UCSD-AML1 (cell line): ENCODE measurements around the gene TANGO2.

Experiments used
- DNase-seq: peaks from one replicate; lab custom pipeline; 2025; ENCODE audit not compliant: unreplicated experiment; lab: John Stamatoyannopoulos, UW

Gene TANGO2

GRCh38 chr22:20011123-20011992, 9.6 kb upstream of the TANGO2 start:
- DNase-seq = no peak

DNA sequence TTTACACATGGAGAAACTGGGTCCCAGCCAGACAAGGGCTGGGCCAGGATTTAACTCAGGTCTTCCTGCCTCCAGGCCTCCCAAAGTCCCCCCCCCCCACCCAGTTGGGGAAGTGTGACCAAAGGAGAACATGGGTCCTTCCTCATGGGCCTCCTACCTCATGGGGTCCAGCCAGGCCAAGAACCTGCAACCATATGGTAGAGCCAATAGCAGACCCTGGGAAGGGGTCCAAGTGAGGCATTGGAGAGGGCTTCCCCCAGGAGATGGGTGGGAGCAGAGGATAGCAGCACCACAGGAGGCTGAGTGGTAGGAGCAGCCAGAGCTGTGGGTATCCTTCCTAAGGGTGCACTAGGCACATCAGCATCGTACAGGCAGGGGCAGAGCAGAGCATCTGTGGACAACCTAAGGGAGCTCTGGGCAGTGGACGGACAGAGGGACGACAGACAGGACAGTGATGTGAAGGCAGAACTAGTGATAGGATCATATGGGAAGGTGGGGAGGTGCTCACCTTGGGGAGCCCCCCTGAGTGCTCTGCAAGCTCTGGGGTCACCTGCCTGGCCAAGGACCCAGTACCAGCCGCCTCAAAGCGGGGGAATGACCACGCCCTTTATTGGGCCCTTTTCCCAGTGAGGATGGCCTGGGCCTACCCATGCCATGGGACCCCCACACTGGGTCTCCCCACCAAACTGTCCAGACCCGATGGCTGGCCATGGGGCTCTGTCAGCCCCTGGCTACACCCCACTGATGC, 8.7 kb upstream of the TANGO2 start:
- no peak for DNase-seq

GRCh38 chr22:20012741-20013331, 8.1 kb upstream of the TANGO2 start:
- DNase-seq = no peak

DNA sequence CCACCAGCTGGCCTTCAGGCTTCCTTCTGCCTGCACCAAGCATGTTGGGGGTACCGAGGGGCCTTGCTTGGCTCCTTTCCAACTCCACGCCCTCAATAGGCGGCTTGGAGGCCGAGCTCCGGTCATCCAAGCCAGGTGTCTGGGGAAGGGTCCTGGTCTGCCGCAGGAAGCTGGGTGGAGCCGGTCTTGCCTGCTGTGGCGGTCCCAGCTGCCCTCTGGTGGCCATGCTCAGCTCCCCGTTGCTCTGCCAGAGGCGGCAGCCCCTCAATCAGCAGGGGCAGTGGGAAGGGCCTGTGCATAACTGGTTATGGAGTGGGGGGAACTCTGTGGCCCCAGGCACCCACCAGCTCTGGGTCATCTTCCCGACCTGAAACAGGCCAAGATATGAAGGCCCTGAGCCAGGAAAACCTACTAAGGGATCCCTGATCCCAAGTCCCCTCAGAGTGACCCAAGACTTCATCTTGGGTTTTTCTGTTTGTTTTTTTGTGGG, 7.5 kb upstream of the TANGO2 start:
- peak; percentile 54 for DNase-seq

DNA sequence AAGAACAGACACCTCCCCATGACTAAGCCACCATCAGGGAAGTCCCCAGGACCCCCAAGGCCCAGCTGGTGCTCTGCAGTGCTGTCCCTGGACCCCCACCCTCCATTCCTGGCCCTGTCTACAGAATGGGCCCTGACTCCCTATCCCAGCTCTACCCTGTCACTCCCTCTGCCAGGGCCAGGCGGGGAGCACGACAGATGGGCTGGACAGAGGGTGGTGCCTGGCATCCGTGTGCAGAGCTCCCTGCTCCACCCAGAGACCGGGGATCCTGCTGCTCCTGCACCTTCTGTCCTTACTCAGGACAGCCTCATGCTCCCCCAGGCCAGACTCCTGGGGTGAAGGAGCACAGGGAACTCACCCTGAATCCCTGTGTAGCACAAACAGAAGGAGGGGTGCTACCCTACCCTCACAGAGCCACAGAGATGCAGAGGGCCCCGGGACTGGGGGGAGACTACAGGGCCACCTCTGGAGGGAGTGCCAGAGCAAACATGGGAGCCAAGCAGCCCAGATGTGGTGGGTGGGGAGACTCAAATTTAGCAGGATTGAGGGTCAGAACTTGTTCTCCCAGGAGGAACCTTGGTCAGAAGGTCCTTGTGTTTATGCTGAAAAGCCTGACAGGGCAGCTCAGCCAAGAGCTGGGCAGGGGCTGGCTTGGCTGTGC, 6.3 kb upstream of the TANGO2 start:
- no peak for DNase-seq

DNA sequence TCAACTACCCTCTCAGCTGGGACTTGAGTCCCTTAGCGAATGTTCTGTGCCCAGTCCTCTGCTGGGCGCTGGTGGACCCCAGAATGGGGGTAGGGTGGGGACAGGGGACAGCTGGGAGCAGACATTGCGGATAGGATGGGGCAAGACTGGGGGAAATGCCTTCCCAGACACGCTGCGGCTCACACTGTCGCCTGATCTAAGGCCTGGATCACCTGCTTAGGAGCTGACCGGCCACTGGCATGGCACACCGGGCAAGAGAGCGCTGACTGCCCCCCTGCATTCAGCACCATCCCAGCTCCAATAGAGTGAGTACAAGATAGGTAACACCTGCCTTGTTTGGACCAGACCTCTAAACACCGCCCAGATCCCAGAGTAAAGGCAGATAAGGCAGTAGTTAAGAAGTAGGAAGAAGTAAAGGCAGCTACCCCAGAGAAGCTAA, 5.7 kb upstream of the TANGO2 start:
- DNase-seq = no peak

GRCh38 chr22:20015971-20016733, 4.8 kb upstream of the TANGO2 start:
- DNase-seq = no peak

DNA sequence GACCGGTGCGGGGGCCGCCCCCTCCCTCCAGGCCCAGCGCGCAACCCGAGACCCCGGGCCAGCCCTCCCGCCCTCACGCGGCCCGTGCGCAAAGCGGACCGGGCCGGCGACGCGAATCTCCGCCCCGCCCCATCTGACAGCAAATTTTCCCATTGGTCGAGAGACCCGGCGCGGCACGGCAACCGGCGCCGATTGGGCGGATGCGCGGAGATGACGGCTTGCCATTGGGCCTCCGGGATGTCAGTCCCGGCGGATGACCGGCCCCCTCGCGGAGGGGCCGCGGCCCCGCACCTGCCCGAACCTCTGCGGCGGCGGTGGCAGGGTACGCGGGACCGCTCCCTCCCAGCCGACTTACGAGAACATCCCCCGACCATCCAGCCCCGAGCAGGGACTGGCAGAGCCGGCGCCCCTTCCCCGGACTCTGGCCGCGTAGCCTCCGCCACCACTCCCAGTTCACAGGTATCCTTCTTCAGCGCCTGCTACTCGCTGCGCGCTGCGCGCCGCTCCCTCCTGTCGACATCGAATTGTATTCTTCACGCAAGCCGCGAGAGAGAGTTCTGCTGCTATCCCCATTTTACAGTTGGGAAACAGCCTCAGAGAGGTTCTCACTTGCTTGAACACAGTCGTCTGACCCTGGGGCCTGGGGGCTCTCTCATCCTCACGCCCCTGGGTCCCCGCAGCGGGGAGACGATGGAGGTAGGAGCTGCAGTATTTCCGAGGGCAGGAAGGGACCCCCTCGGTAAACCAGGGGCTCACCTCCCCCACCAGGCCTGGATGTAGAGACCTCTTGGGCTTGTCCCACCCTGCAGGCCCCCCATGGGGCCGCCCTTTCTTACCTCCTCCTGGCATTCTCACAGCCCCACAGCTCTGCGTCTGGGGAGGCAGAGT, 3.9 kb upstream of the TANGO2 start, which contains the start of gene ARVCF:
Gene ARVCF (minus strand): TSS at position 90 of the 888 bp plus-strand sequence. CDS start 26,029 bp downstream, outside the sequence.
- peak; percentile 86 for DNase-seq

DNA sequence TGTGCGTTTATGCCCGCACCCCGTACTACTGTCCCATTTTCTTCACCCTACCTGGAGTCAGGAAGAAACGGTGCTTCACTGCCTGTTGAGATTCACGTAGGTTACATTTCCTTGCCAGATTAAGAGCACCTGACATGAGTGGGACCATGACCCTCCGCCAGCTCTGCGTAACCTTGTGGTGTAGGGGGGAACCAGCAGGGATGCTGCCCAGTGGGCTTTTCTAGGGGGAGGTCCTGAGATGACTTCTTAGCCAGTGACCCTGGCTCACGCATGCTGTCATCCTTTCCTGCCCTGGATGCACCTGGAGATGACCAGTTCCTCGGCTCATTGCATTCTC, 3.3 kb upstream of the TANGO2 start:
- DNase-seq = no peak

DNA sequence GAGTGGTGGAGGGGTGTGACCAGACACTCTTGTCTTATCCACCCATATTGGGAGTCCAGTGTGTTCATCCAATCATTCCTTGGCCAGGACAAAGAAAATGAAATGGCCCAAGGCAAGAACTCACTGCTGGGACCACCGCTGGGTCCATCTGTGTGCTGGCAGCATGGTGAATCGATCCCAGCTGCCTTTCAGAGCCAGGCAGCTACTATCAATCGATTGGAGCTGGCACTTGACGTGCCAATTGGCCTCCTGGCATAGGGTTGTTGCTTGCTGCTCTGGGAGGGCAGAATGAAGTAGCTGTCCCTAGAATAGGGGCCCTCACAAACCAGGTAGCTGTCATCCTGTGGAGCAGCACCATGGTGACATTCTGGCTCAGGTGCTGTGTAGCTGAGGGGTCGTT, 2.9 kb upstream of the TANGO2 start:
- no peak for DNase-seq

- no peak for DNase-seq
Observed at GRCh38 chr22:20019661-20020532, 1.0 kb upstream of the TANGO2 start.

GRCh38 chr22:20021196-20022181, 579 bp downstream of the TANGO2 start:
- DNase-seq = no peak

DNA sequence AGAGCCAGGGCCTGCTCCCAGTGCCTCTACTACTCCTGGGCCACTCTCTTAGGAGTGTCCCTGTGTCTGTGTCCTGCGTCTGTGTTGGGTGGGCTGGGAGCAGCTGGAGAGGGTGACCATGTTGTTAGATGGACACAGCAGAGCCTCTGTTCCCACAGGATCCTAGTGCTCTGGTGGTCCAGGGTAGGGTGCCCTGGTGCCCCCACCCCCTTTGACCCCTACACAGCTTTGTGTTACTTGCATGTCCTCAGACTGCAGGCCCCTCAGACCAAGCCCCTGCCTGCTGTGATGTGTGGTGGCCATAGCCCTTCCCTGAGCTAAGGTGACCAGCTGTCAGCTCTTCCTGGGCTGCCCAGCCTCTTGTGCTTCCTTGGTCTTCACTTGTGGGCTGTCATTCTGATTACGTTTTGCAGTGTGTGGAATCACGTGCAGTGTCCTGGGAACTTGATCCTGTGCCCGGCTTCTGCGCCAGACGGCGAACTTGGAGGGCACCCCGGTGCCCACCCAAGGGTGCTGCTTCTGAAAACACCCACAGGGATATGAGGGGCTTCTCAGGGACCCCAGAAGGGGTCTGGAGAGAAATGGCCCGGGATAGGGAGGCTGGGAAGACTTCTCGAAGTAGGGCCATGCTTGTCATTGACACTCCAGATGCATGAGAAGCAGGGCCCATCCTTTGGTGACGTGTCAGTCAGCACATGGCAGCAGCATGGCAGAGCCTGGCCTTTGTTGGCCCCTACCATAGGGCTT, 1.5 kb downstream of the TANGO2 start:
- DNase-seq = no peak

DNA sequence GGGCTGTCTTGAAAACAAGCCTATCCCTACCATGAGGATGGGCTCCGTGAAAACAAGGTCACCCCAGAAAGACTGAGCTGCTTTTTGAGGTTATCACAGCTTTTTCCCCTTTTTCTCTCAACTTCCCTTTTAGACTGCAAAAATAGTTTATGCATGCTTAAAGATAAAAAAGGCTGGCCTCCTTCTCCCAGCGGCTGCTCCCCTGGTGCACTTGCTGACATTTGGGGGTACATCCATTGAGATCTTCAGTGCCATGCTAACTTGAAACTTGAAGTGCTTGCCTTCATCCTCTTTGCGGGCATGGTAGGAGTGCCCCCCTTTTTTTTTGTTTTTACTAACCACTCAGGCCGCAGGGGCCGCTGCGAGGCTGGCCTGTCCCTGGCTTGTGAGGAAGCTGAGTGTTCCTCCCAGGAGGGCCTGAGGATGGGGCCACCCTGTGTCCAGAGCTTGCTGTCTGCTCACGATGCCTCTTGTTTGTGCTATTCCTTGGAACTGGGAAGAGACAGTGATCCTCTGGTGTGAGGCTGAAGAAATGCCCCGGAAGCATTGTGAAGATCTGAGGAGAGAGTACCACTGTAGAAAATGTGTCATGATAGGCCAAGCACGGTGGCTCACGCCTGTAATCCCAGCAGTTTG, 2.2 kb downstream of the TANGO2 start:
- no peak for DNase-seq

- no peak for DNase-seq
Observed at GRCh38 chr22:20024225-20024624, 3.3 kb downstream of the TANGO2 start.
